ENCODE data around the gene NEAT1. TPM values are rescaled to one million over a fixed set of nuclear protein-coding genes. Genes with fewer than 3 reads are reported as not detected.
"Not testable (repeated sequence)": the region's sequence is repeated elsewhere in the genome, so short reads cannot be mapped to it uniquely, and the experiment has no call there.

Gene NEAT1
- total RNA-seq, 1 donor from 2014 or later = 333 TPM

DNA sequence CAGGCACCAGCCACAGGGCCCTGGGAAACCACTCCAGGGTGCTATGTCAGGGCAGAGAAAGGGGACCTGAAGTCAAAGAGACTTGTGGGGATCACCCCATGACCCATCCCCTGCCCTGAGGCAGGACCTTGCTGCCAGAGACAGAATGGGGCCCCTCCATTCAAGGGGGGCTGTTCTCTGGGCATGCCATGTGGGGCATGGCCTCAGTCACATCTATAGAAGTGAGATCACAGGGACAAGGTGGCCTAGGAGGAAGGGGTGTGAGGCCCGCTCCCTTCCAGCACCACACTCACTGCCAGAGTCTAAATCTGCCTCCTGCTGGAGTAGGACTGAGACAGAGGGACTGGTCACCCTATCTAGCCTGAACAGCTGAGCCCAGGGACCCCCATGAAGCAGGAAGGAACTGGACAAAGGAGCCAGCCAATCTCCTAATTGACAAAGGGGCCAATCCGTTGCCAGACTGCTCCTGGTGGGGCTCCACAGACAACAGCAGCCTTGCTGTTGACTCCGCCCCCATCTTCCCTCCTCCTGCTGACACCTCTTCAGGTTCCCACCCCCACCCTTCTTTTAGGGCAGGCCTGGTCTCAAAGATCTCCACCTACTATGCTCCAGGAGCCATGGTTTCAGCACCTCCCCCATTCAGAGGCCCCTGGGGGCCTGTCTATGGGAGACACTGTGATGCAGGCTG lies 26.0 kb downstream of the NEAT1 start:
- peak overlapping the region; percentile 51 for H3K27ac Mint-ChIP-seq (ENCODE audit: unreplicated experiment)
- DNase-seq (ENCODE audit: low spot score) = peak; percentile 81
- peaks cover 15% of the 10 kb centered on the region for H3K36me3 Mint-ChIP-seq (ENCODE audit: low read depth)
- H3K4me1 Mint-ChIP-seq (ENCODE audit: low read depth) = peaks cover 51% of the 10 kb centered on the region
- H3K27me3 Mint-ChIP-seq (ENCODE audit: low read depth) = no peaks in the 10 kb centered on the region
- H3K4me3 Mint-ChIP-seq (ENCODE audit: unreplicated experiment) = no peak overlapping the region
- TF ChIP-seq, protein P1, sequence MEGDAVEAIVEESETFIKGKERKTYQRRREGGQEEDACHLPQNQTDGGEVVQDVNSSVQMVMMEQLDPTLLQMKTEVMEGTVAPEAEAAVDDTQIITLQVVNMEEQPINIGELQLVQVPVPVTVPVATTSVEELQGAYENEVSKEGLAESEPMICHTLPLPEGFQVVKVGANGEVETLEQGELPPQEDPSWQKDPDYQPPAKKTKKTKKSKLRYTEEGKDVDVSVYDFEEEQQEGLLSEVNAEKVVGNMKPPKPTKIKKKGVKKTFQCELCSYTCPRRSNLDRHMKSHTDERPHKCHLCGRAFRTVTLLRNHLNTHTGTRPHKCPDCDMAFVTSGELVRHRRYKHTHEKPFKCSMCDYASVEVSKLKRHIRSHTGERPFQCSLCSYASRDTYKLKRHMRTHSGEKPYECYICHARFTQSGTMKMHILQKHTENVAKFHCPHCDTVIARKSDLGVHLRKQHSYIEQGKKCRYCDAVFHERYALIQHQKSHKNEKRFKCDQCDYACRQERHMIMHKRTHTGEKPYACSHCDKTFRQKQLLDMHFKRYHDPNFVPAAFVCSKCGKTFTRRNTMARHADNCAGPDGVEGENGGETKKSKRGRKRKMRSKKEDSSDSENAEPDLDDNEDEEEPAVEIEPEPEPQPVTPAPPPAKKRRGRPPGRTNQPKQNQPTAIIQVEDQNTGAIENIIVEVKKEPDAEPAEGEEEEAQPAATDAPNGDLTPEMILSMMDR (IDR thresholded peaks at IDR 0.05) = no peak
- H3K9me3 Mint-ChIP-seq (ENCODE audit: low read depth) = no peaks in the 10 kb centered on the region

DNA sequence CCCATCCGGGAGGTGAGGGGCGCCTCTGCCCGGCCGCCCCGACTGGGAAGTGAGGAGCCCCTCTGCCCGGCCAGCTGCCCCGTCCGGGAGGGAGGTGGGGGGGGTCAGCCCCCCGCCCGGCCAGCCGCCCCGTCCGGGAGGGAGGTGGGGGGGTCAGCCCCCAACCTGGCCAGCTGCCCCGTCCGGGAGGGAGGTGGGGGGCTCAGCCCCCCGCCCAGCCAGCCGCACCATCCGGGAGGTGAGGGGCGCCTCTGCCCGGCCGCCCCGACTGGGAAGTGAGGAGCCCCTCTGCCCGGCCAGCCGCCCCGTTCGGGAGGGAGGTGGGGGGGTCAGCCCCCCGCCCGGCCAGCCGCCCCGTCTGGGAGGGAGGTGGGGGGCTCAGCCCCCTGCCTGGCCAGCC lies 28.7 kb downstream of the NEAT1 start:
- H3K27me3 Mint-ChIP-seq (ENCODE audit: low read depth); H3K4me3 Mint-ChIP-seq (ENCODE audit: unreplicated experiment); H3K9me3 Mint-ChIP-seq (ENCODE audit: low read depth); H3K27ac Mint-ChIP-seq (ENCODE audit: unreplicated experiment); DNase-seq (ENCODE audit: low spot score); H3K36me3 Mint-ChIP-seq (ENCODE audit: low read depth): not testable (repeated sequence)
- peaks cover 56% of the 10 kb centered on the region for H3K4me1 Mint-ChIP-seq (ENCODE audit: low read depth)

DNA sequence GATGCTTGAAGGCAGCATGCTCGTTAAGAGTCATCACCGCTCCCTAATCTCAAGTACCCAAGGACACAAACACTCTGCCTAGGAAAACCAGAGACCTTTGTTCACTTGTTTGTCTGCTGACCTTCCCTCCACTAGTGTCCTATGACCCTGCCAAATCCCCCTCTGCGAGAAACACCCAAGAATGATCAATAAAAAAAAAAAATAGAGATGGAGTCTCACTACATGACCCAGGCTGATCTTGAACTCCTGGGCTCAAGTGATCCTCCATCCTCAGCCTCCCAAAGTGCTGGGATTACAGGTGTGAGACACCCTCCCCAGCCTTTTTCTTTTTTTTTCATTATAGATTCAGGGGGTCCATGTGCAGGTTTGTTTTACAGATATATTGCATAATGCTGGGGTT lies 29.7 kb downstream of the NEAT1 start:
- H3K4me3 Mint-ChIP-seq (ENCODE audit: unreplicated experiment); DNase-seq (ENCODE audit: low spot score); H3K9me3 Mint-ChIP-seq (ENCODE audit: low read depth); H3K36me3 Mint-ChIP-seq (ENCODE audit: low read depth); H3K27me3 Mint-ChIP-seq (ENCODE audit: low read depth): not testable (repeated sequence)
- Mint-ChIP-seq H3K27ac (ENCODE audit: unreplicated experiment) (peak overlapping the region; percentile 91), H3K4me1 (ENCODE audit: low read depth) (peaks cover 55% of the 10 kb centered on the region)

DNA sequence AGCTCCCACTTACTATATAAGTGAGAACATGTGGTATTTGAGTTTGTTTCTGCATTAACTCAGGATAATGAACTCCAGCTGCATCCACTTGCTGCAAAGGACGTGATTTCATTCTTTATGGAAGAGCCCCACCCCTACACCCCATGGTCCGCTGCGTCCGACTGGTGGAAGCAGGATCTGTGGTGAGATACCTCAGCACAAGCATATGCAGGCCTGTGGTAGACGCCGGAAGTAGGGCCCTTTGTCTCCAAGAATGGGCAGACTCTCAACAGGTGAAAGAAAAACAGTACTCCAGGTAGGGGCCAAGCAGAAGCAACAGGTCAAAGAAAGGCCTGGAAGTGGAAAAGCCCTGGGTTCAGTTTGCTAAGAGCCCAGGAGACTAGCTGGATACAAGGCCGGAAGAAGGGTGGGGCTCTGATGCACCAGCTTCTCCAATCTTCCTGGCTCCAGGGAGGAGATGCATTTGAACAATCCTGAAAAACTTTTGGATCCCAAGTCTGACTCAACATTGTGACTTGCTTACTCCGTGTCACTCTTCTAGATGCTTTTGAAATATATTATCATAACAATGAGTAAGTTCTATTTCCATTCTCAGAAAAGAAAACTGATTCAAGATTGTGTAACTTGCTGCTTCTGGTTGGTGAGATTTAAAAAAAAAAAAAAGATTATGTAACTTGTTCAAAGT lies 30.4 kb downstream of the NEAT1 start:
- H3K27ac Mint-ChIP-seq (ENCODE audit: unreplicated experiment) = peak overlapping the region; percentile 91
- TF ChIP-seq, protein P1 (IDR thresholded peaks at IDR 0.05) = no peak
- no peak for DNase-seq (ENCODE audit: low spot score)

DNA sequence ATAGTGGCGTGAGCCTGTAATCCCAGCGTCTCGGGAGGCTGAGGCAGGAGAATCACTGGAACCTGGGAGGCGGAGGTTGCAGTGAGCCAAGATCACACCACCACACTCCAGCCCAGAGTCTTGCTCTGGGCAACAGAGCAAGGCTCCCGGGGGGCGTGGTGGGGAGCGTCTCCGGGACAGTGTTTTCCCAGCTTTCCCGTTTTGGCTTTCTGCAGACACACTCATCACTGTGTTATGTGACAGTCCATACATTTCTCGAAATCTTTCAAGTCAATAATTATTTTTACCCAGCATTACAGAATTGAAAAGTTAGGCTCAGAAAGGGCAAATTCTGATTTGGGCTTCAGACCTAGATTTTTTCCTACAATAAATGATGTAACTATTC lies 31.7 kb downstream of the NEAT1 start:
- DNase-seq (ENCODE audit: low spot score) = no peak
- no peaks in the 10 kb centered on the region for H3K27me3 Mint-ChIP-seq (ENCODE audit: low read depth)
- H3K9me3 Mint-ChIP-seq (ENCODE audit: low read depth) = no peaks in the 10 kb centered on the region
- H3K4me1 Mint-ChIP-seq (ENCODE audit: low read depth) = peaks cover 45% of the 10 kb centered on the region
- peak overlapping the region; percentile 91 for H3K27ac Mint-ChIP-seq (ENCODE audit: unreplicated experiment)
- TF ChIP-seq, protein P1 (IDR thresholded peaks at IDR 0.05) = no peak
- peak overlapping the region; percentile 73 for H3K4me3 Mint-ChIP-seq (ENCODE audit: unreplicated experiment)
- H3K36me3 Mint-ChIP-seq (ENCODE audit: low read depth) = peaks cover 1% of the 10 kb centered on the region

More for the DNA sequence above, 30.4 kb downstream of the NEAT1 start:
- Mint-ChIP-seq H3K9me3 (ENCODE audit: low read depth) (no peaks in the 10 kb centered on the region), H3K4me1 (ENCODE audit: low read depth) (peaks cover 48% of the 10 kb centered on the region), H3K36me3 (ENCODE audit: low read depth) (peaks cover 1% of the 10 kb centered on the region), H3K4me3 (ENCODE audit: unreplicated experiment) (no peak overlapping the region), H3K27me3 (ENCODE audit: low read depth) (no peaks in the 10 kb centered on the region)

DNA sequence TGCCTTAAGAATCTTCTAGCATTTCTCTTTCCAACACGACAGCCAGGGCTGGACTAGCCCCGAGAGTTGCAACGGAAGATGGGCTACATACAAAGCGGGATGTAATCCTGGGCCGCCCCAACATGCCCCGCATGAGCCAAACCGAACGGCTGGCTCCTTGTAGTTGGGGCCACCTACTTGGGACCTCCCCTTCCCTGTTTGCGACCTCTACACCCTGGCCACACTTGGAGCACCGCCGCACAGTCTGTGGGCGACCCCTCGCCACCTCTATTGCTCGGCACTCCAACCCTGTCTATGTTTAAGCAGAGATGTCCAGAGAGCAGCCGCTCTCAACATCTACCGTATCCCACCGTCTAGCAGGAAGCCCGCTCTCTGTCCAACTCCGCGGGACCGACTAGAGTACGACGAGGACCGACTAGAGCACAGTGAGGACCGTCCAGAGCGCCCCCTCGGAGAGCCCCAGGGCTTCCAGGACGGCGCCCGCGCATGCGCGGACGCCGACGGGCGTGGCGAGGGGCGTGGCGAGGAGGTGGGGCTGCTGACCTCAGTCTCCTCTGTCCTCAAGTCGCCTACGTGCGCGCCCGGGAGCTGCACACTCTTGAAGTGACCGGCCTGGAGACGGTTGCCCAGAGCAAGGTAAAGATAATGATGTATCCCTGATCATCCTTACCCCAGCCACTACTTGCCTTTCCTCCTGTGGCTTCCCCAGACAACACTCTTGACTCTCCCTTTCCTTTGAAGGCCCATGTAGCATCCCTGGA lies 32.3 kb downstream of the NEAT1 start:
- Mint-ChIP-seq H3K36me3 (ENCODE audit: low read depth) (no peaks in the 10 kb centered on the region), H3K27ac (ENCODE audit: unreplicated experiment) (peak overlapping the region; percentile 91), H3K9me3 (ENCODE audit: low read depth) (no peaks in the 10 kb centered on the region), H3K4me1 (ENCODE audit: low read depth) (peaks cover 45% of the 10 kb centered on the region), H3K4me3 (ENCODE audit: unreplicated experiment) (peak overlapping the region; percentile 73), H3K27me3 (ENCODE audit: low read depth) (no peaks in the 10 kb centered on the region)
- TF ChIP-seq, protein P1 (IDR thresholded peaks at IDR 0.05) = peak; percentile 22
- DNase-seq (ENCODE audit: low spot score) = peak; percentile 75
